ENCODE data around the gene MAMDC2. TPM values are rescaled to one million over a fixed set of nuclear protein-coding genes. Genes with fewer than 3 reads are reported as not detected.

Gene MAMDC2
- total and polyA plus RNA-seq, 9 donors: 7.6 to 12.3 (median 9.6) TPM

- Histone ChIP-seq H3K4me1 (ENCODE audit: control insufficient read depth, insufficient read depth, low read length) (peaks cover 2% of the 10 kb centered on the region), H3K4me3 (ENCODE audit: low read length) (no peak overlapping the region), H3K27ac (ENCODE audit: low read length) (no peak overlapping the region), H3K9me3 (replicated peaks; ENCODE audit: control insufficient read depth, low read depth, low read length) (no peaks in the 10 kb centered on the region), H3K36me3 (ENCODE audit: control insufficient read depth, insufficient read depth, low read length) (no peaks in the 10 kb centered on the region), H3K27me3 (ENCODE audit: control insufficient read depth, insufficient read depth, low read length) (no peaks in the 10 kb centered on the region)
- no peak for DNase-seq
Observed at GRCh38 chr9:70060883-70061507, 17.3 kb downstream of the MAMDC2 start.

- H3K36me3 ChIP-seq (ENCODE audit: control insufficient read depth, insufficient read depth, low read length): no peaks in the 10 kb centered on the region
- no peak overlapping the region for H3K27ac ChIP-seq (ENCODE audit: low read length)
- H3K4me3 ChIP-seq (ENCODE audit: low read length): no peak overlapping the region
- 86% methylated on average over 1 of the region's 1 CpG for WGBS (ENCODE audit: insufficient coverage)
- no peak for DNase-seq
- no peaks in the 10 kb centered on the region for H3K9me3 ChIP-seq (replicated peaks; ENCODE audit: control insufficient read depth, low read depth, low read length)
- H3K27me3 ChIP-seq (ENCODE audit: control insufficient read depth, insufficient read depth, low read length): no peaks in the 10 kb centered on the region
- H3K4me1 ChIP-seq (ENCODE audit: control insufficient read depth, insufficient read depth, low read length): no peaks in the 10 kb centered on the region
Observed at GRCh38 chr9:70061776-70062175, 18.1 kb downstream of the MAMDC2 start.

- no peaks in the 10 kb centered on the region for H3K27me3 ChIP-seq (ENCODE audit: control insufficient read depth, insufficient read depth, low read length)
- no CpG with 5 or more reads among the region's 1 CpG for WGBS (ENCODE audit: insufficient coverage)
- no peak overlapping the region for H3K27ac ChIP-seq (ENCODE audit: low read length)
- no peaks in the 10 kb centered on the region for H3K9me3 ChIP-seq (replicated peaks; ENCODE audit: control insufficient read depth, low read depth, low read length)
- H3K4me1 ChIP-seq (ENCODE audit: control insufficient read depth, insufficient read depth, low read length): no peaks in the 10 kb centered on the region
- H3K4me3 ChIP-seq (ENCODE audit: low read length): no peak overlapping the region
- H3K36me3 ChIP-seq (ENCODE audit: control insufficient read depth, insufficient read depth, low read length): no peaks in the 10 kb centered on the region
- no peak for DNase-seq
Observed at GRCh38 chr9:70064496-70064895, 20.8 kb downstream of the MAMDC2 start.

- DNase-seq: no peak
- H3K27ac ChIP-seq (ENCODE audit: low read length): no peak overlapping the region
- no peaks in the 10 kb centered on the region for H3K9me3 ChIP-seq (replicated peaks; ENCODE audit: control insufficient read depth, low read depth, low read length)
- WGBS (ENCODE audit: insufficient coverage): no CpG with 5 or more reads among the region's 2 CpGs
- no peaks in the 10 kb centered on the region for H3K27me3 ChIP-seq (ENCODE audit: control insufficient read depth, insufficient read depth, low read length)
- H3K4me1 ChIP-seq (ENCODE audit: control insufficient read depth, insufficient read depth, low read length): no peaks in the 10 kb centered on the region
- H3K36me3 ChIP-seq (ENCODE audit: control insufficient read depth, insufficient read depth, low read length): no peaks in the 10 kb centered on the region
- no peak overlapping the region for H3K4me3 ChIP-seq (ENCODE audit: low read length)
Observed at GRCh38 chr9:70065572-70065971, 21.9 kb downstream of the MAMDC2 start.

- Histone ChIP-seq H3K4me1 (ENCODE audit: control insufficient read depth, insufficient read depth, low read length) (no peaks in the 10 kb centered on the region), H3K9me3 (replicated peaks; ENCODE audit: control insufficient read depth, low read depth, low read length) (no peaks in the 10 kb centered on the region), H3K27ac (ENCODE audit: low read length) (no peak overlapping the region), H3K27me3 (ENCODE audit: control insufficient read depth, insufficient read depth, low read length) (no peaks in the 10 kb centered on the region), H3K4me3 (ENCODE audit: low read length) (no peak overlapping the region), H3K36me3 (ENCODE audit: control insufficient read depth, insufficient read depth, low read length) (no peaks in the 10 kb centered on the region)
- WGBS (ENCODE audit: insufficient coverage): 85% methylated on average over 3 of the region's 4 CpGs
- no peak for DNase-seq
Observed at GRCh38 chr9:70066418-70066817, 22.8 kb downstream of the MAMDC2 start.

- H3K9me3 ChIP-seq (replicated peaks; ENCODE audit: control insufficient read depth, low read depth, low read length): no peaks in the 10 kb centered on the region
- no peaks in the 10 kb centered on the region for H3K36me3 ChIP-seq (ENCODE audit: control insufficient read depth, insufficient read depth, low read length)
- no peaks in the 10 kb centered on the region for H3K27me3 ChIP-seq (ENCODE audit: control insufficient read depth, insufficient read depth, low read length)
- WGBS (ENCODE audit: insufficient coverage): 89% methylated on average over 2 of the region's 2 CpGs
- DNase-seq: no peak
- H3K4me3 ChIP-seq (ENCODE audit: low read length): no peak overlapping the region
- no peaks in the 10 kb centered on the region for H3K4me1 ChIP-seq (ENCODE audit: control insufficient read depth, insufficient read depth, low read length)
- H3K27ac ChIP-seq (ENCODE audit: low read length): no peak overlapping the region
Observed at GRCh38 chr9:70066874-70067273, 23.2 kb downstream of the MAMDC2 start.

GRCh38 chr9:70069704-70070103 lies 26.1 kb downstream of the MAMDC2 start:
- Histone ChIP-seq H3K4me3 (ENCODE audit: low read length) (no peak overlapping the region), H3K27ac (ENCODE audit: low read length) (no peak overlapping the region), H3K36me3 (ENCODE audit: control insufficient read depth, insufficient read depth, low read length) (no peaks in the 10 kb centered on the region), H3K4me1 (ENCODE audit: control insufficient read depth, insufficient read depth, low read length) (no peaks in the 10 kb centered on the region), H3K27me3 (ENCODE audit: control insufficient read depth, insufficient read depth, low read length) (no peaks in the 10 kb centered on the region), H3K9me3 (replicated peaks; ENCODE audit: control insufficient read depth, low read depth, low read length) (no peaks in the 10 kb centered on the region)
- no CpG with 5 or more reads among the region's 3 CpGs for WGBS (ENCODE audit: insufficient coverage)
- DNase-seq: peak; percentile 54

- no peak overlapping the region for H3K4me3 ChIP-seq (ENCODE audit: low read length)
- DNase-seq: no peak
- no CpG with 5 or more reads among the region's 2 CpGs for WGBS (ENCODE audit: insufficient coverage)
- H3K27ac ChIP-seq (ENCODE audit: low read length): no peak overlapping the region
- no peaks in the 10 kb centered on the region for H3K4me1 ChIP-seq (ENCODE audit: control insufficient read depth, insufficient read depth, low read length)
- H3K27me3 ChIP-seq (ENCODE audit: control insufficient read depth, insufficient read depth, low read length): no peaks in the 10 kb centered on the region
- H3K36me3 ChIP-seq (ENCODE audit: control insufficient read depth, insufficient read depth, low read length): no peaks in the 10 kb centered on the region
- H3K9me3 ChIP-seq (replicated peaks; ENCODE audit: control insufficient read depth, low read depth, low read length): no peaks in the 10 kb centered on the region
Observed at GRCh38 chr9:70073193-70073592, 29.5 kb downstream of the MAMDC2 start.

GRCh38 chr9:70073756-70074155 lies 30.1 kb downstream of the MAMDC2 start:
- no peaks in the 10 kb centered on the region for H3K27me3 ChIP-seq (ENCODE audit: control insufficient read depth, insufficient read depth, low read length)
- H3K36me3 ChIP-seq (ENCODE audit: control insufficient read depth, insufficient read depth, low read length): no peaks in the 10 kb centered on the region
- no peaks in the 10 kb centered on the region for H3K9me3 ChIP-seq (replicated peaks; ENCODE audit: control insufficient read depth, low read depth, low read length)
- H3K27ac ChIP-seq (ENCODE audit: low read length): no peak overlapping the region
- H3K4me3 ChIP-seq (ENCODE audit: low read length): no peak overlapping the region
- DNase-seq: no peak
- peaks cover under 1% of the 10 kb centered on the region for H3K4me1 ChIP-seq (ENCODE audit: control insufficient read depth, insufficient read depth, low read length)

- H3K27me3 ChIP-seq (ENCODE audit: control insufficient read depth, insufficient read depth, low read length): no peaks in the 10 kb centered on the region
- no peaks in the 10 kb centered on the region for H3K36me3 ChIP-seq (ENCODE audit: control insufficient read depth, insufficient read depth, low read length)
- no CpG with 5 or more reads among the region's 3 CpGs for WGBS (ENCODE audit: insufficient coverage)
- no peak for DNase-seq
- H3K4me3 ChIP-seq (ENCODE audit: low read length): no peak overlapping the region
- no peak overlapping the region for H3K27ac ChIP-seq (ENCODE audit: low read length)
- peaks cover 17% of the 10 kb centered on the region for H3K4me1 ChIP-seq (ENCODE audit: control insufficient read depth, insufficient read depth, low read length)
- H3K9me3 ChIP-seq (replicated peaks; ENCODE audit: control insufficient read depth, low read depth, low read length): no peaks in the 10 kb centered on the region
Observed at GRCh38 chr9:70076678-70077077, 33.0 kb downstream of the MAMDC2 start.

- H3K9me3 ChIP-seq (replicated peaks; ENCODE audit: control insufficient read depth, low read depth, low read length): no peaks in the 10 kb centered on the region
- peak; percentile 48 for DNase-seq
- H3K4me3 ChIP-seq (ENCODE audit: low read length): no peak overlapping the region
- no peaks in the 10 kb centered on the region for H3K27me3 ChIP-seq (ENCODE audit: control insufficient read depth, insufficient read depth, low read length)
- WGBS (ENCODE audit: insufficient coverage): no CpG with 5 or more reads among the region's 2 CpGs
- H3K4me1 ChIP-seq (ENCODE audit: control insufficient read depth, insufficient read depth, low read length): peaks cover 17% of the 10 kb centered on the region
- no peak overlapping the region for H3K27ac ChIP-seq (ENCODE audit: low read length)
- H3K36me3 ChIP-seq (ENCODE audit: control insufficient read depth, insufficient read depth, low read length): no peaks in the 10 kb centered on the region
Observed at GRCh38 chr9:70079417-70080037, 35.9 kb downstream of the MAMDC2 start.

All from muscle of leg (tissue), 11 donors.